DMS 273 (cell line): ENCODE measurements around the gene GPR160.
A peak's percentile ranks its signal among the peaks of the same experiment; 100 is the strongest.

Experiments used
- DNase-seq: peaks from one replicate; lab custom pipeline; 2025; ENCODE audit not compliant: unreplicated experiment; lab: John Stamatoyannopoulos, UW

The GPR160 gene

DNA sequence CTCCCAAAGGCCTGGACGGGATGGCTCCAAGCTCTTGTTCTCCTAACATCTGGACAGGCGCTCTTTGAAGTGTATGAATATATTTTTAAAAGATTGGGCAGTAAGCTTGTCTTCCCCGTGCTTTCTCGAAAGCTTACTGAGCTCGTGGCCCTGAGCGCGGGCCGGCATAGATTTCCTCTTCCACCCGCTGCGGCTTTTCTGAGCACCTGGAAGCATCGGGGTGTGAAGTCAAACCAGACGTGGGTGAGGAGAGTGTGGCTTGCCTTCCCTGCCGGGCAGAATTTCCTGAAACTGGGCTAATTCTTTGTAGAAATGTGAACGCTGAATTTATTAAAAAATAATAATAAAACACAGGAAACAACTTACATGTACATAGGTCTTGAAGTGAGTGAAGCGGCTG is 25.9 kb downstream of the GPR160 start:
- DNase-seq = no peak

DNA sequence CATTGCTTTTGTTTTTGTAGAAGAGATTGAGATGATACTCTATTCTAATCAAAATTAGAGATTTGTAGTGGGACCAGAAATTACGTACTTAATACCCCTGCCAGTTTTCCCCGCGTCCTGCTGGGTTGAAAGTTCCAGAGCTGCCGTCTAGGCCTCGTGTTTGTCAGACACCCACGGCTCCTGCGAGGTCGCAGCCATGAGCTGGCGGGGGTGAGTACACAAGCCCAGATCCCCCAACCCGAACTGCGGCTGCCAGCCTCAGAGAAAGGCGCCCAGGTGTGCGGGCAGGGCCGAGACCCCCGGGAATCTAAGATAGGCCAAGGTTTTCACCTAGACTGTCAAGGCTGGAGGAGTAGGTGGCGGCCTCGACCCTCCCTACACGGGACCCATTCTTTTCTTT is 26.3 kb downstream of the GPR160 start:
- no peak for DNase-seq

DNA sequence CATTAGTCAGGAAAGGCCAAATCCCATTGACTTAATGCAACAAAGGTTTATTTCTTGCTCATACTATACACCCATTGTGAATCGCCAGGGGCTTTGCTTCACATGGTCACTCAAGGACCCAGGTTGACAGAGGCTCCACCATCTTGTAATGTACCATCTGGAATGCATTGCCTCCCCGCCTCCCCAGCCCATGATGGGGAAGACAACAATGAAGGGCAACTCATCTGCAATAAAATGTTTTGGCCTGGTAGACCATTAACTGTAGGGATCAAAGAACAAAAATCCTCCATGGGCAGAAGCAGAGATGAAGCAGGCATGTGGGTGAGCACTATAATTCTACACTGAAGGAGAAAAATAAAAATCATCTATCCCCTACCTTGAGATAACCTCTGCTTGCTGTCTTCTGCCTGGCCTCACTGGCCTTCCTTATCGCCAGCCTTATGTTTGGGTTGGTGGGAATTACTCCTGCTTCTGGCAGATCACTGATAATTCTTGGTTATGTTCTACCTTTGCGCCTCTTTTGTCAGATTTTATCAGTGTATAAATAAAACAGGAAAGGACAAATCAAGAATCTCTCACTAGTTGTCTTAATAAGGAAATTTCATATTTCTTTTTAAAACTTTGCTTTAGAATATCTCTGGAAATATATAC is 37.8 kb downstream of the GPR160 start:
- DNase-seq = no peak

DNA sequence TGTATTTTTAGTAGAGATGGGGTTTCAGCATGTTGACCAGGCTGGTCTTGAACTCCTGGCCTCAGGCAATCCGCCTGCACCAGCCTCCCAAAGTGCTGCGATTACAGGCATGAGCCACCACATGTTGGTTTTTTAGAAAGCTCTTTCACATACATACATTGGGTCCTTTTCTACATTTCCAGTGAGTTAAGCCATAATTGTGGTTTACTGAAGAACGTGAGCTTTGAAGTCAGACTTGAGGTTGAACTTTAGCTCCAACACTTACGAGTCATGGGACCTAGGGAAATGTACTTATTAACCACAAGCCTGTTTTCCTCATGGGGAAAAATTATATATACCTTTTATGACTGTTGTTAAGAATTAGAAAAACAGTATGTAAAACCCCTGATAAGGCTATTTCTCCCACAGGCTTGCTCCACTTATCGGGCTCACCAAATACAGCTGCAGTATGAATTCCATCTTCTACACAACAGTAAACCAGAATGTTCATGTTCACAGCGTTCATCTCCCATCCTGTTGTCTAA is 39.0 kb downstream of the GPR160 start:
- DNase-seq = no peak

DNA sequence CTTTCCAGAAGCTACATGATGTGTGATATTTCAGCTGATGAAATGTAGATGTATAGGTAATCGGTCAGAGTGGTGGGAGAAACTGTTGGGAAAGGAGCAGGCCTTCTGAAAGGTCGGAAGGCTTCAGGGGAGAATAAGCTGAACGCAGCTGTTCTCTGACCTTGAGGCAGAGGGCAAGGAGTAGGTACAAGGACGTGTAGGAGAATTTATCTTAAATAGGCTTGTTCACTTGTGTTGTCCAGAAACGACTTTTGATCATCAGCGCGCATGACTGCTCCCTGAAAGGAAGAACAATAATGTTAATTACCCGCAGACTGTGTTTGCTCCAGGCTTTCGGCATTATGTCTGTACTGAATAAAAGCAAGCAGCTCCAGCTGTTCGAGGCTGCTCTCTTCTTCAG is 39.6 kb downstream of the GPR160 start:
- no peak for DNase-seq

DNA sequence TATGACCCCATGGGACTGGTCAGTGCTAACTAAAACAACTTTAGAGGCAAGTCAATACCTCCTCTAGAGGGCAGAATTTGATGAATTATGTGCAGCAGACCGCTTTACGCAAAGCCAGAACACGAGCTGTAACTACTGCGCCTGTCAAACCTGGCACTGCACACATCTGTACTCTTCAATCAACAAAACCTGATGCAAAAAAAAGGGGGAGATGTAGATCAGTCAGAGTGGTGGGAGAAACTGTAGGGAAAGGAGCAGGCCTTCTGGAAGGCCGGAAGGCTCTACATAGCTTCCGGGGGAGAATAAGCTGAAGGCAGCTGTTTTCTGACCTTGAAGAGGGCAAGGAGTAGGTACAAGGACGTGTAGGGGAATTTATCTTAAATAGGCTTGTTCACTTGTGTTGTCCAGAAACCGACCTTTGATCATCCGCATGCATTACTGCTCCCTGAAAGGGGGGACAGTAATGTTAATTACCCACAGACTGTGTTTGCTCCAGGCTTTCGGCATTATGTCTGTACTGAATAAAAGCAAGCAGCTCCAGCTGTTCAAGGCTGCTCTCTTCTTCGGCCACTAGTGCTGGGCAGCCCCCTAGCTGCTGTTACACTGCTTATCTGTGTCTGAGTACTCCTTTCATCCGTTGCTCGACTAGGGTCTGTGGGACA is 41.0 kb downstream of the GPR160 start:
- DNase-seq = peak; percentile 14

DNA sequence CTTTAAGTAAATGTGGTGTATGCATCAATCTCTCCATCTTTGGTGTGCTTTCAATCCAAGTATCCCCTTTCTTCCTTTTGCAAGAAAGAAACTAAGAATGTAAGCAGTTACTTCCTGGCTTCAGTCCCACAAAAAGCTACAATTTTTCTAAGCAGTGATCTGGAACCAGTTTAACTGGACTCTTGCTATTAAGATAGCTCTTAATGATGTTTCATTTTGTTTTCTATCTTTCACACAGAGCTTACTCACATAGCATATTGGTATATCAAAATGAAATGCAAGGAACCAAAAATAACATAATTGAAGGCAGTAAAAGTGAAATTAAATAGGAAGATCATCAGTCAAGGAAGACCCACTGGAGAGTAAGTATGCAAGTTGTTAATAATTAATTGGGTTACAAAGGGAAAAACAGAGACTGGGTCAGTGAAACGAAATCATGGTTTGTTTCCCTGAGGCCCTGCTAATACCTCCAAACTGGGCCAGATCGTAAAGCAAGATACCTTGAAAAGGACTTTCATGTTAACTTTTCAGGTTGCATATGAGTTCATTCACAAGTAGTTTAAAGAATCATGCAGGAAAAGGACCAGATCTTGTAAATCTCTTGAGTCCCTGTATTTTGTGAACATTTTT is 41.9 kb downstream of the GPR160 start:
- no peak for DNase-seq

DNA sequence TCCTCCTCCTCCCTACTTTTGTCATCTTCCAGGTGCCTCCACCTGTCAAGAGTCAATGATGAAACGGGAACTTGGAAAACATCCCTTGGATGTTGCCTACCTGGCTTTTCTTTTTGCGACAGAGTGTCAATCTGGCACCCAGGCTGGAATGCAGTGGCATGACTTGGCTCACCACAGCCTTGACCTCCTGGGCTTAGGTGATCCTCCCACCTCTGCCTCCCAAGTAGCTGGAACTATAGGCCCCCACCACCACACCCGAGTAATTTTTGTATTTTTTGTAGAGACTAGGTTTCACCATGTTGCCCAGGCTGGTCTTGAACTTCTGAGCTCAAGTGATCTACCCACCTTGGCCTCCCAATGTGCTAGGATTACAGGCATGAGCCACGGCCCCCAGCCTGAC is 42.8 kb downstream of the GPR160 start:
- DNase-seq = no peak

DNA sequence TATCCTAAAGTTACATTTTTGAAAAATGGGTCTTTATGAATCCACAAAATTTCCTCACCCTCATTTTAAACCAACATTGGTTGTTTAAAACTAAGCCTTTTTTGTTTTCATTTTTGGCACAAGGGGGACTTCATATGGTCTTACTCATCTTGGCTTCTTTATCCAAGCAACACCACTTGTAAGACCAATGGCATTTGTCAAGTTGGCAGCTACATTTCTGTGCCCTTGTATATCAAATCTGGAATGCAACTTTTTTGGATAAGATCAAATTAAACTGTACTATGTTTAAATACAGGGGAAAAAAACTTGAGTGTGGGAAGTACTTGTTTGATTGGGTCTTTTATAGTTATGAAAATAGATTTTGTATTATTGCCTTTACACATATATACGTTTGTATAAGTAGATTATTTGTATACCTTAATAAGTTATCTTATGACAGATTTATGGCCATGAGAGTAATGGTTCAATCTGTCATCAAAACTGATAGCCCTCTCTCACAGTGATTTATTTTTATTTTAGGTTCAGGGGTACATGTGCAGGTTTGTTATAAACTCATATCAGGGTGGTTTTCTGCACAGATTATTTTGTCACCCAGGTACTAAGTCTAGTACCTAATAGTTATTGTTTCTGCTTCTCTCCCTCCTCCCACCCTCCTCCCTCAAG is 43.4 kb downstream of the GPR160 start:
- no peak for DNase-seq

DNA sequence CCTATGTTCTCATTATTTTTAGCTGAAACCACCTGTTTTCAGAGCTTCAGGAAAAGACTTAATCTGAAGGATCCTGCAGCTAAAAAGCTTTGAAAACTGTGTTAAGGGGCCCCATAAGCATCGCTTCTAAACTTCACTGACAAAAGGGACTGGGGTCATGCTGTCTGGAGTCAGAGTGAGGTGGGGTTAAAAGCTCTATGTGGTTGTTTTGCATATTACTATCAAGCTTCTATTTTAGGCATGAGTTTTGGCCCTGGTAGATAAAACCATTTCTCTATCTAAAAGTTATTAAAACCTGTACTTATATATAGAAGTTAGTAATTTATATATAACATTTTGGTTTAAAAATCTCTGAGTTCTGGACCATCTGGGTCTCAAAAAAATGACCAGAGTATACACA is 45.5 kb downstream of the GPR160 start:
- no peak for DNase-seq

DNA sequence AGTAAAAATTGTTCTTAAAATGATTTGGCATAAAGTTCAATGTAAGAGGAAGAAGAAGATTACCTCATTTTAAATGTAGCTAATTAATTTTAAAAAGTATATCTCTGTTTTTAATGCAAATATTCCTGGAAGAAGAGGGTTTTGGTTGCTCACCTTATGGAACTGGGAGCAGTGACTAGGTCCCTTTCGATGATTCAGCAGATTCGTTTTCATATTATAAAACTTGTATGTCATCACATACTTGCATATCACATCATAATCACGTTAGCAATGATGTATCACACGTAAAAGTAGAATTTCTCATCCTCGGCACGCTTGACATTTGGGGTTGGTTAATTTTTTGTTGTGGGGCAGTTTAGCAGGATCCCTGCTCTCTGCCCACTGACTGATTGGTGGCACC is 47.6 kb downstream of the GPR160 start:
- DNase-seq = no peak

DNA sequence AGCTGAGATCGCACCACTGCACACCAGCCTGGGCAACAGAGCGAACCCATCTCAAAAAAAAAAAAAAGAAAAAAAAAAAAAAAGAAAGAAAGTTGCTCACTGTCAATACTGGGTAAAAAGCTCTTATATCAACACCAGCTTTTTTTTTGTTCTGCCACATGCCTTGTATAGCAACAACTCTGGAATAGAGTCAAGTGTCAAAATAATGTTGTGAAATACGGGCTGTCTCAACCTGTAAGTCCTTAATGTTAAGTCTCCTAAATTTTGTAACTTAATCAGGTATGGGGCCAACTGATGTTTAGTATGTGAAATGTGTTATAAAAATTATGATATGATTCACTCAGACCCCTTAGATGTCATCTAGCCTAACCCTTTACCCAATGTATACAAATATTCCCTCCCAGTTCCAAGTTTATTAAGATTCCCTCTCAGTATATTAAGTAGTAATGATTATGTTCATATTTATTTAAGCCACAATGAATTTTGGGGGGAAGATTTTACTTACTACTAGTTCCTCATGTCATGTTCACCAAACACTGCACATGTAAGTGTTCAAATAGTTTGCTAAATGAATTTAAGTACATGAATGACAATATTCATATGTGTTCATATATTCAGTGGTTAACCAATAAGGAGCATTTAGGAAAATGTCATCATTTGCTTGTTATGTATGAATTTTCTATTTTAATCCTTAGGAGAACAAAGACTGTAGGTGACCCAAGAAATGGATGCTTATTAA is 52.2 kb downstream of the GPR160 start:
- no peak for DNase-seq

DNA sequence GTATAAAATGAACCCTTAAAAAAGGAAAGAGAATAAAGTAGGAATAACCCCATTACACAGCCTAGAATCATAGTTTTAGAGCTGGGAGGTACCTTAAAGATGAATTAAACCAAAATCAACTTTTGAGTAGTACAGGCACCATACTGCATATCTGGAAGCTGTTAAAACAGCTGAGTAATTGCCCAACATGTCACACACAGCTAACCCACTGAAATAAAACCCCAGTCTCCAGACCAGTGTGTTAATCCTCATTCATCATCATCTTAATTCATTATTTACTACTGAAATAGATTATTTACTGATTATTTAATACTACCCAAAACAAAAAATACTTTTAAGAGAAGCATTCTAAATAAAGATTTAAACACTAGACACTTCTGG is 52.8 kb downstream of the GPR160 start:
- DNase-seq = no peak

DNA sequence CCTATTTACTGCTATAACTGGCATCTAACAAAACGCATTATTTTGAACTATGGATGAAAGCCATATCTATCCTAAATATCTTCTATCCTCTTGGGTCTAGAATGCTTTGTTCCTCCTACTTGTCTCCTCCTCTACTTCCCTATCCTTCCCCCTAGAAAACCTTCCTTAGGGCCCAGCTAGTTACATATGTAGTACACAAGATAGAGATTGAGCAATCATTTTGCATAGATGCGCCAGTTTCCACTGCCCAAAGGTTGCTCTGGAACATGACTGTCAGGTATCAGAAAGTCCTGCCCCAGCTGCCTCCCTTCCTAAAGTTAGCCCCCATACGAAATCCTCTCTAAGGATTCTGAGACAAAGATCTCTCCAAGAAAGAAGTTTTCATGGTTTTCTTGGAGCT is 55.1 kb downstream of the GPR160 start:
- DNase-seq = no peak

DNA sequence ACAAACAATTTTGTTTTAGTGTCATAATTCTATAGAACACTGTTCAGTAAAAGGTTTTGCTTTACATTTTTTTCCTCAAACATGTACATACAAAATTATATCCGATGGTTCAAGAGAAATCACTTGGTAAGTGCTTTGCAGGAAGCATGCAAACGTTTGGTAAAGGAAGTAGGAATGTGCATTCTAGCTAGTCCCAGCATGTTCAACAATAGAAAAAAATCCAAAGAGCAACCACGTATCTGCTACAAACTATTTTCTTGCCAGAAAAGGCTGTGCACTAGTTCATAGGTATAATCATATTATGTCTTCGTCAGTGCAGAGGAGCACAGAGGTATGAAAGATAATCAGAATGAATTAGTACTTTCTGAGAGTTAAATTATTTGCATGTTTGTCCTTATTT is 58.0 kb downstream of the GPR160 start:
- no peak for DNase-seq

DNA sequence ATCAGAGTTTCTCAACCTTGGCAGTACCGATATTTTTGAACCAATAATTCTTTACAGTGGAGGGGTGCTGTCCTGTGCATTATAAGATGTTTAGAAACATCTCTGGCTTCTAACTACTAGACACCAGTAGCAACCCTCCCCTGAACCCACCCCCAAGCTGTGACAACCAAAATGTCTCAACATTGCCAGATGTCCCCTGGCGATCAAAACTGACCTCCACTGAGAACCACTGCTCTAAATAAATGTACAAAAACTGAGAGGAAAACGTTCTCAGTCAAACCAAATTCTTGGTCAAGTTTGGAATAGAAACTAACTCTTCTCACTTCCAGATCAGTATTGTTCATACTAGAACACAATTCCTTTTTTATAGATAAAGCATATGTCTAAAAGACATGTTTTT is 58.5 kb downstream of the GPR160 start:
- no peak for DNase-seq

DNA sequence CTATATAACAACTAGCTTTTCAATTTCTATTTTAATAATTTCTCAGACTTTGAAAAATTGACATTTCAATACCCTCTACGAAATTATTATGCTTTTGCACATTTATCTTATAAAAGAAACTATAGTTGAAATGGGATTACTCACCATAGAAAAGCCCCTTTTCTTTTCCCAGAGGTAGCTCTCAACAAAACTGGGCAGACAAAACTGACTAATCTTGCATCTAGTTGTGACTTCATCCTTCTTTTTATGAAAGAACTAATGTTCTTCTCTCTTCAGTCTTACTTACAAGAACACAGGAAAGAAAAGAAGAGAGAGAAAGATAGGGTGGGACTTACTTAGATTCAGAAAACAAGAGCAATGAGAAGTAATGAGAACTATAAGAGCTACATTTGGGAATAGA is 61.0 kb downstream of the GPR160 start:
- DNase-seq = no peak

DNA sequence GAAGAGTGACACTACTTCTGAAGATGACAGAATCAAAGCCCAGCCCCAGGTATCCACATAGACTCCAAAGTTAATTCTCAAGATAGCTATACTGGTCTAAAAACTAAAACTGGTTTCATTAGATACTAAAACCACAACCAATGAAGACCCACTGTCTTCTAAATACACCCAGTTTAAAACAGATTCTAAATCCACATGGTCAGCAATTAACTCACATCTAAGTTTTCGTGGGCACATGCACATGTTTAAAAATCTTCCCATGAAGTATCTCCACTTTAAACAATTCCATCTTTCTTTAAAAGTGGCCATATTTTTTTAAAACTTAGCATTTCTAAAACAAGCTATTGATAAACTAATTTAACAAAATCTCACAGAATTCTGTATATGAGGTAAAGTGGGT is 63.1 kb downstream of the GPR160 start:
- no peak for DNase-seq

DNA sequence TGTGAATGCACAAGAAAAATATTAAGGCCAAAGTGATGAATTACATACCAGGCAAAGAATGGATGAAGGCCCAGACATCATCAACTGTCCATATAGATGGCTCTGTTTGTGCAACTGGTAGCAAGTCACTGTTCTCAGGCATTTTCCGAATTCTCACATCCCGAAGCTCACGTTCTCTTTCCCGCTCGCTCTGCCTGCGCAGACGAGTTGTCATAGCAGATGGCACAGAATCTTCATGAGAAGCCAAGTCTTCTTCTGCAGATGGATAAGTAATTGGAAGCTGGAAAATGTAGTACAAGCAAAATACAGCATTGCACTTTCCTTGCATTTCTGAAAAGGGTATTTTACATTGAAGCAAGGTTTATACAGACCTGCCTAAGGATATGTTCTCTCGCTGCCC is 64.6 kb downstream of the GPR160 start:
- no peak for DNase-seq

DNA sequence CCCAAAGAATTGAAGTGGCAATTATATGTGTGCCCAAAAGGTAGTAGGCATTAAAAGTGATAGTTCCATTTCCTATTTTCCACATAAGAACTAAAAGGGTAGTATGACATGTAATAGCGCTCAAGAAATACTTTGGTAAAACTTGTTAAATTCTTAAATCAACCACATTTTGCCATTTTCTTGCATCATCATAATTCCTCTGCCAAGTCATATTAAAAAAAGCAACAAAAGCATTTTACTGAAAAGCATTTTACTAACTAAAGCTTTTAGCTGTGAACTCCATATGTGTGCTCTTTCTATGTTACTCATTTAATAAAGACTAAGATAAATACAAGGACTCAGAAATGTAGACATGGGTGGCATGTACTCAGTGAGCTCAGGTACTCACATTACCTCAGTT is 70.1 kb downstream of the GPR160 start:
- DNase-seq = no peak

DNA sequence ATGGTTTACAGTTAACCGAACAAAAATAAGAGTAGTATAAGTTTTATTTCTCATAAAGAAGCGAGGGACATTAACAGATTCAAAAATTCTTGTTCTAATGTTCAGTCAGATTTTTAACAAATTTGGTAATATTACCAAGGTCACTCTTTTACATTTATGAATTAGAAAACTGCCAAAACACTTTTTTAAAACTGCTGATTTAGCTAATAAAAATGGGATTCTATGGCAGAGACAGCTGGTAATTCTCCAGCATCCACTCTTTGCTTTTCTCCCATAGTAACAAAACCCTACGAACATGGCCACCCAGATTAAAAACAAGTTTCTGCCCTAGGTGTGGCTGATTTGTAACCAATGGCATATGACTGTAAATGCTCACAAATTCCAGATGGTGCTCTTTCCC is 71.2 kb downstream of the GPR160 start:
- DNase-seq = no peak
